Left lobe of liver (tissue), 2 donors: ENCODE data around the gene ANKRD22. TPM values are rescaled to one million over a fixed set of nuclear protein-coding genes. Genes with fewer than 3 reads are reported as not detected.

Experiments used
- ATAC-seq: fragments of 200-7000 bp; cut with Tn5 transposase; one replicate; pipeline ENCODE4 v1.9.1; 2020; ENCODE audit warnings: mild to moderate bottlenecking, moderate library complexity
- DNase-seq: peaks from one replicate; pipeline ENCODE4 v3.0.0-alpha.2; 2020; ENCODE audit warnings: low spot score
- total RNA-seq: library from RNA; stranded (reverse); gene quantifications from one replicate; pipeline ENCODE4 v1.2.1, GENCODE V29; 2021
- donor health status: DM: no; HTN: no; CAD: no; lungs with moderate emphysema.
- donor health status: DM: no; HTN: yes; CAD: no.

ANKRD22 gene
- total RNA-seq, 1 donor from 2014 or later, result not detected

- ATAC-seq (peak; percentile 68), DNase-seq (peak; percentile 62)
Measured at GRCh38 chr10:88879534-88880281, 28.1 kb upstream of the ANKRD22 start, which contains the start of gene STAMBPL1. Gene STAMBPL1, plus strand, starts transcription at chr10:88880245. Its CDS starts 21,464 bp downstream, at chr10:88901709.

- no peak for ATAC-seq
- DNase-seq, result no peak
Measured at GRCh38 chr10:88877298-88877697, 25.7 kb upstream of the ANKRD22 start.

DNA sequence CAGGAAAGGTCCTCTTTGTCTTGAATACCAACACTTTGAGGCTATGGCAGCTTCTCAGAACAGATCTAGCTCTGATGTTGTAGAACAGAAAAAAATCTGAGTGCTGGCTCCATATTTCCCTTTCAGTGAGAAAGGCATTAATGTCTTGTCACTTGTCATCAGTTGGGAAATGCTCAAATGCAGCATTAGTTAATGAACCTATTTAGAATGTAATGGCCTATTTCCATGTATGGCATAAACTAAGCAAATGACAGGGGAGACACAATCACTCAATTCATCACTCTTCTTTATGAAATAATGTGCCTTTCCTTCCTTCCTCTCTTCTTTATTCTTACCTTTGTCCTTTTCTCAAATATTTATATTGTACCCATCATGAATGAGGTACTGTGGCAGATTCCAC lies 23.4 kb upstream of the ANKRD22 start:
- no peak for ATAC-seq
- DNase-seq, result no peak

DNA sequence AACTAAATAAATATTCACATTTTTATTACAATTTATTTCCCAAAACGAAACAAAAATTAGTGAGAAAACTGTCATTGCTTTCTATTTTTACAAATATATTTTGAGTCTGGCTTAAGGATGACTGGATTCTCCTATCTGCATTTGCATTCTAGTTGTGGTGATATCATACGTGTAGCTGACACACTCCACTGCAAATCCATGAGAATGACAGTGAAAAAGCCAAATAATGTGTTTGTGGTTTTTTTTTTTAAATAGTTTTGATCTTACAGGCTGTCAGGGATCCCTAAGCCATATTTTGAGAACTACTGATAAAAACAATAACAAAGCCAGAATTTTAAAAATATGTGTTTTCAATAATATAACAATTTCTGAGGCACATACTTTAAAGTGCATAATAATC lies 22.6 kb upstream of the ANKRD22 start:
- no peak for DNase-seq
- ATAC-seq, result no peak

DNA sequence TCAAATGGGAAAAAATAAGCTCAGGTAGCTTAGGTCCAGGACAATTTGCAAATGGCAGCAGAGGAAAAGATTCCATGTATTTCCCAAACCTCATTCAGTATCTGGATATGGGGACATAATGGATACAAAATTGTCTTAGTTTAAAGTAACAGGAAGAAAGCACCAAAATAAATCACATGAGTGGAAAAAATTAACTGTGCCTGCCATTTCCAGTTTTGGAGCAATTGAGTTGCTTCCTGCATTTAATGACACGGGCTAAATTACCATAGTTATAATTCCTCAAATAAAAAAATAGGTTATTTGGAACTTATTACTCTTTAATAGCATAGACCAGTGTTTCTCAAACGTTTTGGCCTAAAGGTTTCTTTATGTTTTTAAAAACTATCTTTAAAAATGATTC lies 22.1 kb upstream of the ANKRD22 start:
- DNase-seq (no peak), ATAC-seq (no peak)

DNA sequence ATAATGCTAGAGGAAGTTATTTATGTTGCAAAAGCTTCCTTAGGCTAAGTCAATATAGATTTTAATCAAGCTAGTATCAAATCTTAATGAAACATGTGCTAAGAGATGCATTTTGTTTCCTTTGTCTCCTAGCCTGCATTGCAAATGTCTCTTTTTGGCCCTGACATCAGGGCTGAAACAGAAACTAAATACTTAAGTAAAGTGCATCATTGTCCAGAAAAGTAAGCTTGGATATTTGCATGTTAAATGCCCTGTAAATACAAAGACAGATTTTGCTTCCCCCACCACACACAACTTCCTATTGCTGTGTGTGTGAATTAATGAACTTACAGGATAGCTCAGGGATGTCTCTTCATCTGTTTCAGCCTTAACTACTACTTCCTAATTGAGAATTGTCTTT lies 18.4 kb upstream of the ANKRD22 start:
- DNase-seq (no peak), ATAC-seq (no peak)

DNA sequence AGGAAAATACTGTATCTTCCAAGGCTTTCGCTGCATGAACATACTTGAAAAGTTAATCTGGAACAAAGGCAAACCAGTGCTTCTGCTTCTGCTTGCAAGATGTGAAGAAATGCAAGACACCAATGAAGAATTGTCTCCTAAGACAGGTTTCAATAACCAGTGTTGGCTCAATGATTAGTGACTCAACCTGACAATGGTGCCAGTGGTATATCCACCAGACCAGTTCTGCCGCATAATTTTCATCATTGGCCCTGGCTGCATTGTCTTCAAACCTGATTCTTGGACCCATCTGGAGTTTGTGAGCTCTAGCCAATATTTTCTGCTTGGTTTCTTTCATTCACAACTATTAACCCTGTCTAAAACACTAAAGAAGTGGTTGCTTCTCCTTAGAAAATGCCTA lies 14.8 kb upstream of the ANKRD22 start:
- ATAC-seq (no peak), DNase-seq (no peak)

DNA sequence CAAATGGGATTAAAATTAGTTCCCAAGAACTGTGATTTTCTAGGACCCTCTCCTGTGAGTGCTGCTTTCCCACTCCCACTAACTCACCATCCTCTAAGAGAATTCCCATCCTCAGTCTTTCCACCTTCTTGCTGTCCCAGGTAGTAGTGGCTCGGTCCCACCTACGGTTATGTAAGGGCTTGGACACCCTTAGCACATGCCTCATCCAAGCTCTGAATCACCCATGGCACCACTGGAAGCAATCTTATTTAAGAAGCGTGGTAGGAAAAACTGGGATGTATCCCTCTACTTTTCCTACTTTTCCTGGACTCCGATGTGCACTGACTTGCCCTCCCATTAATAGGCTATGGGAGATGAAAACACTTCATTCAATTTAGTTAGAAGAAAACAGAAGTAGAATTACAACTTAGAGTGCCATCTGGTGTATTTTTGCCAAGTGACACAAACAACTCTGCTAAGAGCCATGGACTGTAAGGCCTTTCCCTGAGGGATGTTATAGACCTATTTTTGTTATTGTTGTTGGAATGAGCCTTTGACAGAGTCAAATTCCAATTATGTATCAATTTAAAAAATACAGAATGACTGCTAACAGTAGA lies 13.7 kb upstream of the ANKRD22 start:
- ATAC-seq (peak; percentile 99), DNase-seq (no peak)

DNA sequence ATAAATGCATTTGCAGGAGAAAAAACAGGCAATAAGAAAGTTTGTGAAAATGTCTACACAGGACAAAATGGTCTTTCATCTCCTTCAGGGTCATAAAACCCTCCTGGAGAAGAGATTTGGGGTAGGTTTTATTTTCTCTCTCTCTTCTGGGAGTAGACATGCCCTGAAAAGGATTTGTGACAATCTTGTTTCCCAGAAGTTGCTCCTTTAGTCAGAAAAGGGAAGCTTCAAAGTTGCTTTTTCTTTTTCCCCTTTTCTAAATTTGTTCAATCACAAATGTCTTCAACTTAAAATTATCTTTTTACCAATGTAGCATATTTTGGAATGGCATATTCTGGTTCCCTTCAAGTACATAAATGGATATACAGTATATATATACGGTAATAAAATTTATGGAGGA lies 9.4 kb upstream of the ANKRD22 start:
- DNase-seq (no peak), ATAC-seq (no peak)

DNA sequence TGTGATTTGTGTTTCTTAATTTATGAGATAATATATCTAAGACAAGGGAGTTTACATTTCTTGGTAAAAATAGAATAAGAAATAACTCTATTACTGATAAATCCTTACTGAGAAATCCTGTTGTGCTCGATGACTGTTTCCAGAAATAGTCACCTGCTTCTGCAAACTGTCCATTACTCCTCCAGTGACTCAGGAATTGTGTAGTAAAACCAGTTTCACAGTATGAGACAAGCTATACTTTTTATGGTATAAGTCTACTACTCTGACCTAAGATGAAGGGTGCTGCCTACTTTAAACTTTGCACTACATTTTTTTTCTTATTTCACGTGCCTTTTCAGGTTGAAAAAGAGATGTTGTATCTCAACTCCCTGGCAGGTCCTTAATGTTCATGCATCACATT lies 6.8 kb upstream of the ANKRD22 start:
- DNase-seq (no peak), ATAC-seq (no peak)

DNA sequence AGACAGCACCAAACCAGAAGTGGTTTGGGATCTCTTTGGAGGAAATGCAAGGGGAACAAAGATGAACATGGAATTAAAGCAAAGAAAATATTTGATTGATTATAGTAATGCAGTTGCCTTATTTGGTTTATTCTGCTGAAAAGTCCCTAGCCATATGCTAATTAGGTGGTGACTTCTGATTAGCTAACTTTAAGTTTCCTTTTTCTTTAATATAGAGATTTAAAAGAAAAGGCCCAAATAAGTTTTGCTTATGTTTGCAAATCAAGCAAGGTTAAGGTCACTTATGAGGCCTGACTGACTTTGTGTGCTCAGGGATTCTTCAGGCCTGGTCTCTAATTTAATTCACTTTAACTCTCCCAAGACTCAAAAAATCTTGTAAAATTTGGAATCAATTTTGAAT lies 6.2 kb upstream of the ANKRD22 start:
- no peak for ATAC-seq
- DNase-seq, result no peak

DNA sequence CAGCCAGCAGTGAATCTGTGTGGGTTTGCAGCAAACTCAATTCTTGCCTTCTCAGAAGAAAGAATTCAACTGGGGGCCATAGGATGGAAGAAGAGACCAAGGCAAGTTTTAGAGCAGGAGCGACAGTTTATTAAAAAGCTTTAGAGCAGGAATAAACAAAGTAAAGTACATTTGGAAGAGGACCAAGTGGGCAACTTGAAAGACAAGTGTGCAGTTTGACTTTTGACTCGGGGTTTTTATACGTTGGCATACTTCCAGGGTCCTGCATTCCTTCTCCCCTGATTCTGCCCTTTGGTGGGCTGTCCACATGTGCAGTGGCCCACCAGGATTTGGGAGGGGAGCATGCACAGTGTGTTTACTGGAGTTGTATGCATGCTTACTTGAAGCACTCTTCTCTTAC lies 3.0 kb upstream of the ANKRD22 start:
- DNase-seq, result no peak
- ATAC-seq, result peak; percentile 50

DNA sequence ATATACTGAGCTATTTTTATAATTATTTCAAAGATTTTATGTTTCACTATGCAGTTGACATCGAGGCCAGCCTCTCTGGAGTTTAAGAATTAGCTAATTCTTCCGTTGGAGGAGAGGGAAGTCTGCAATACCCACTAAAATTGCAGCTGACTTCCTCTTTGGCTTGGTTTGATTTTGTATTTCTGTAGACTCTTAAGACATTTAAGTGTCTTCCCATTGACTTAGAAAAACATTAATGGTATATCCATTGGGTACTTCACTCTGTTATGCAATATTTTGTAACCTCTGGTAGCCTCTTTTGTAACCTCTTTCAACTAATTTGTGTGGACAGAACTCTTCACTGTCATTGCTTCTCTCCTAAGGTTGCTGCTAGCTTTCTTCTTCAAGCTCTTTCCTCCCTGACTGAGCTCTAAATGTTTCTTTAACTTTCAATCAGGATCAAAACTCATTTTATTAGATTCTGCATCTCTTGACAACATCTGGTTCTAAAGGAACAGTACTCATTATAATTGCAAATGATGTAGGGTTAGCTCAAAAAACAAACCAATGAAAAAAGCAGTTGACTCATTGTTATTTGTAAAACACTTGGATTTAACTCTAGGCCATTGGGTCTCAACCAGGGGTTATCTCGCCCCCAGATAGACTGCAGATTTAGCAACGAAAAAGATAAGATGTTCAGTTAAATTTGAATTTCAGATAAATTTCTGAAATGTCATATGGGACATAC lies 1.7 kb upstream of the ANKRD22 start:
- ATAC-seq (peak; percentile 80), DNase-seq (no peak)

DNA sequence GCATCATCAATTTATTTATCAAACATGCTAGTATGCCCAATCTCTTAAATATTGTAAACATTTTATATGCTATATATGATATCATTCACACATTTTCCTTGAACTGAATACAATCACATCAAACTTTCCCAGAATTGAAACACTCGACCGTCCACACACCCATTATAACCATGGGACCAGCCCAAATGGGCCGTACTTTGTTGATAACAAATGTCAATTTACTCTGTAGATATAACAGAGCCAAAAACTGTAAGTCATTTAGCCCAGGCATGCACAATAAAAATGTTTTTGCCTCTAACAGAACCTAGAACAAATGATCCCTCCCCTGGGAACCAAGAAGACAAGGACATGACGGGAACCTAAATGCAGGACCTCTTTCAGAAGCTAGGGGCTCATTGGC lies 683 bp upstream of the ANKRD22 start:
- ATAC-seq, result no peak
- DNase-seq, result no peak

DNA sequence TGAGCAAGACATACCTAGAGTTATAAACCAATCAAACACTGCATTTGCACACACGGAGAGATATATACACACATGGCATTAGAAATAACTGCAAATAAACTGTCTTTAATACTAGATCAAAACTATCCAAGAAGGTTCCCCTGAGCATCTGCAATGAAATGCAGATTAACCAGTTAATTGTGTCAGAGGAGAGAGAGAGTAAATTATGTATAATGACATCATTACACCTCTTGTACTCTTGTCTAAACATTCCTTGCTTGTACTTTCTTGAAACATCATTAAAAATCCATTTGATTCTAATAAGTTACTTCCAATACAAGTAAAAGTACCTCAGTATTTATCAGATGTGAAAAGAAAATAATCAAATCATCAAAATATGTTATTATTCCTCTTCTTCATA lies 932 bp downstream of the ANKRD22 start:
- ATAC-seq (no peak), DNase-seq (no peak)

- ATAC-seq (no peak), DNase-seq (no peak)
Measured at GRCh38 chr10:88849234-88849633, 2.4 kb downstream of the ANKRD22 start.

DNA sequence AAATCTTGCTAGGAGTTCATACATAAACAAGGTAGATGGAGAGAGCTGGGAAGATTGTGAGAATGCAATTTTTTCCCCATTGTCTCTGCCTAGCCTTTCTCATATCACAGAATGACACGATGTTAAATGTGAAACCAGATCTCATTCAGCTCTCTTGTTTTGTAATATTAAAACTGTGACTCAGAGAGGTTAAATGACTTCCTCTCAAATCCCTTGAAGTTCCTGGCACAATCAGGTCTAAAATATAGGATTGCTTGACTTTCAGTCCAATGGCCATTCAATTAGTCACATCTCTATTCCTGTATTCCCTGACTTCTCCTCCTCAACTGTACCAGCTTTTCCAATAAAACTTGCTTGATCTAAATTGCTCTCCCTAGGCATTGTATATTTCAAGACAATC lies 3.1 kb downstream of the ANKRD22 start:
- no peak for ATAC-seq

GRCh38 chr10:88843171-88843570 lies 8.5 kb downstream of the ANKRD22 start:
- DNase-seq, result no peak
- no peak for ATAC-seq

More for the DNA sequence above, 3.1 kb downstream of the ANKRD22 start:
- no peak for DNase-seq

DNA sequence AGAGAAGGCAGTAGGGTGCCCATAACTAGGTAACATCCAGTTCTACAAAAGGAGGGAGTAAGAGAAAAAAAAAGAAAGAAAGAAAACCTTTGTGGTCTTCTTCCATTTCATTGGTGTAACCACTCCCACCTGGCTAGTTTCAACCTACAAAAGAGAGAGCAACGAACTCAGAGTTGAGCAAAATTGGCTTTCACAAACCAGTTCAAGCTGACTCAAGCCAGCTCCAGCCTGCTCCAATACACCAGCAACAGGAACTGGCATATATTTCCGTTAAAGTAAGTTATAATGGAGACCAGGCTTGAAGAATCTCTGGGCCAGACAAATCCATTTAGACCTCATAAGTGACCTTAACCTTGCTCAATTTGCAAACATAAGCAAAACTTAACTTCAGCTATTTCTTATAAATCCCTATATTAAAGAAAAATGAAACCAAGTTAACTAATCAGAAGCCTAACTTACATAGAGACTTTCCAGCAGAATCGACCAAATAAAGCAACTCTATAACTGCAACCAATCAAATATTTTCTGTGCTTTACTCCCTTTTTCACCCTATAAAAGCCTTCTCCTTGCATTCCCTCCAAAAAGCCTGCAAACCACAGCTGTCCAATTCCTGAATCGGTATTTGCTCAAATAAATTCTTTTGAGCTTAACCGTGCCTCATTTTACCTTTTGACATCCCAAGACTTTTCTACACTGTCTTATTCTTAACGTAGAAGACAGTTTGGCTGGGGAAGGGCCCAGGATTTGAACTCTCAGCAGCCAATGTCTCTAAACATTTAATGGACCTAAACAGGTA lies 10.1 kb downstream of the ANKRD22 start:
- ATAC-seq (peak; percentile 86), DNase-seq (peak; percentile 86)

GRCh38 chr10:88840881-88841280 lies 10.8 kb downstream of the ANKRD22 start:
- ATAC-seq (peak; percentile 72), DNase-seq (peak; percentile 58)

- DNase-seq (no peak), ATAC-seq (peak; percentile 49)
Measured at GRCh38 chr10:88840104-88840503, 11.5 kb downstream of the ANKRD22 start.
